ENCODE results near the gene ARHGAP26. TPM values are rescaled to one million over a fixed set of nuclear protein-coding genes. Genes with fewer than 3 reads are reported as not detected.

Gene ARHGAP26
- total and polyA plus RNA-seq, 2 donors (not counting 3 experiments of a cell fraction or from before 2014, with no cell fraction given), result 3.1 to 16.2 TPM

DNA sequence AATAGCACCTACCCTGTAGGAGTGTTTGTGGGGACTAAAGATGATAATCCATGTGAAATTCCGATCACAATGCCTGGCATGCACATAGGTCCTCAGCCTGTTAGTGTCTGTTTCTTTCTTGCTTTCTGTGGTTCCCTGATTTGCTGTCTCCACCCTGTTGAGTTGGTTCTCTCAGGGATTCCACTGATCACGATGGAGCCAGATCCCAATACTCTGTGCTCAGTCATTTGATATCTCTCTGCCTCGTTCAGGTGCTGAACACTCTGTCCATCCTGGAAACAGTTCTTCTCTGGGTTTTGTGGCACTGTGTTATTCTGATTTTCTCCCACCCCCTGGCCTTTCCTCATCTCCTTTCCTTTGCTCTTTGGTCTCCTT lies 60.8 kb downstream of the ARHGAP26 start:
- H2AFZ ChIP-seq (ENCODE audit: low read depth, low read length), result no peak overlapping the region
- no peaks in the 10 kb centered on the region for H3K79me2 ChIP-seq (ENCODE audit: control insufficient read depth, insufficient read depth, low read length)
- no peaks in the 10 kb centered on the region for H3K27me3 ChIP-seq (ENCODE audit: control insufficient read depth in 2 of 2, insufficient read depth in 2 of 2, low read length in 2 of 2)
- no peak overlapping the region for H3K9ac ChIP-seq (replicated peaks; ENCODE audit: extremely low read depth, insufficient read depth, low read length)
- no peak overlapping the region for H3K4me2 ChIP-seq (ENCODE audit: insufficient read depth, low read length)
- dilution Hi-C loops (cut with MboI; ENCODE audit: extremely low pct_ligation_motif_present, low sequenced_read_pairs) (no loop called here), intact Hi-C loops (cut with micrococcal nuclease) (no loop called here)
- no TSS peak for BruUV-seq (replicated peaks)
- no peak for TF ChIP-seq EZH2 (IDR thresholded peaks at IDR 0.05; ENCODE audit: borderline replicate concordance, low read depth, low read length, severe bottlenecking)
- TF ChIP-seq, protein P1, sequence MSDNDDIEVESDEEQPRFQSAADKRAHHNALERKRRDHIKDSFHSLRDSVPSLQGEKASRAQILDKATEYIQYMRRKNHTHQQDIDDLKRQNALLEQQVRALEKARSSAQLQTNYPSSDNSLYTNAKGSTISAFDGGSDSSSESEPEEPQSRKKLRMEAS (IDR thresholded peaks at IDR 0.05; ENCODE audit: insufficient read depth, insufficient read length), result no peak
- TF ChIP-seq POLR2AphosphoS5 (IDR thresholded peaks at IDR 0.05; ENCODE audit: insufficient read depth, low read depth, low read length), result no peak
- TF ChIP-seq GATA2 (IDR thresholded peaks at IDR 0.05; ENCODE audit: insufficient read depth, insufficient read length, low read depth, low read length), result no peak
- no peak for TF ChIP-seq MYC (IDR thresholded peaks at IDR 0.05; ENCODE audit: low read depth, low read length)
- TF ChIP-seq JUN (IDR thresholded peaks at IDR 0.05; ENCODE audit: borderline replicate concordance, insufficient read depth, insufficient read length, low read depth), result no peak
- no peak for TF ChIP-seq FOS (IDR thresholded peaks at IDR 0.05; ENCODE audit: borderline replicate concordance, insufficient read depth, low read length)
- no peak for TF ChIP-seq CTCF (IDR thresholded peaks at IDR 0.05; ENCODE audit: extremely low read depth in 1 of 2, insufficient read depth in 1 of 2, low read depth in 1 of 2, low read length in 2 of 2)
- H3K9me1 ChIP-seq (replicated peaks; ENCODE audit: control insufficient read depth, extremely low read depth, insufficient read depth, low read length), result no peaks in the 10 kb centered on the region
- H3K9me3 ChIP-seq (replicated peaks; ENCODE audit: control insufficient read depth, insufficient read depth, low read length), result no peaks in the 10 kb centered on the region
- ChIA-PET CTCF (interaction anchor here (0.9 to 2.2 kb wide), 7 partner anchors 9 to 62 kb away, joined by 3 to 13 read pairs (median 3); no protein-coding TSS in a partner anchor), POLR2A (no interaction called here)
- H3K27ac ChIP-seq (ENCODE audit: insufficient read depth, low read depth, low read length), result no peak overlapping the region
- FAIRE-seq (no peak), DNase-seq (ENCODE audit: low read depth, low spot score) (no peak)
- H3K4me3 ChIP-seq (replicated peaks in 1 of 3; ENCODE audit: insufficient read depth in 1 of 3, low read depth in 1 of 3, low read length in 3 of 3), result no peak overlapping the region
- peaks cover 50% of the 10 kb centered on the region for H3K4me1 ChIP-seq (ENCODE audit: control insufficient read depth, extremely low read depth, insufficient read depth, low read length)
- H3K36me3 ChIP-seq (ENCODE audit: control insufficient read depth in 2 of 2, extremely low read depth in 1 of 2, insufficient read depth in 2 of 2, low read length in 2 of 2), result no peaks in the 10 kb centered on the region
- H4K20me1 ChIP-seq (replicated peaks; ENCODE audit: control insufficient read depth, extremely low read depth, insufficient read depth, low read length), result no peaks in the 10 kb centered on the region
